ENCODE measurements around the gene IMMT. TPM values are rescaled to one million over a fixed set of nuclear protein-coding genes. Genes with fewer than 3 reads are reported as not detected.

IMMT gene
- total RNA-seq, 1 experiment from 2014 or later: 112 TPM

DNA sequence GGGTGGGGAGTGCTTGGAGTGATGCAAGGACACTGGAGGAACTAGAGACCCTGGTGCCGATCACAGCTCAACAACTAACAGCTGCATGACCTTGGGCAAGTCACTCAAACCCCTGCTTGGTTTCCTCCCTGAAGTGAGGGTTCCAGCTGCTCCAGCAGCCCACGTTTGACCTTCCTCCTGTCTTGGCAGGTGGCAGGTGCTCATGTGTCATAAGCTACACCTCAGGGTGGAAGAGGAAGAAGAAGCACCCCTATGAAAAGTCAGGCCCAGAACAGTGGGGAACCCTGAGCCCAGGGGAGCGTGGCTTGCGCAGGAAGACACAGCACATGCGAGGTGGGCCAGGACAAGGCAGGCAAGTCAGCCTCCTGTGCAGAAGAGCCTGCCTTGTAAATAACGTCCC lies 46.3 kb upstream of the IMMT start:
- Mint-ChIP-seq H3K27ac (no peak overlapping the region), H3K27me3 (ENCODE audit: low read depth) (peaks cover 13% of the 10 kb centered on the region), H3K36me3 (ENCODE audit: insufficient read depth in 1 of 3, low read depth in 3 of 3) (no peaks in the 10 kb centered on the region; a peak in 1 of 7 replicates), H3K4me1 (peaks cover 0 to 4% of the 10 kb centered on the region in 2 experiments; a peak in 2 of 4 replicates), H3K4me3 (no peak overlapping the region), H3K9me3 (peaks cover 0 to 5% of the 10 kb centered on the region in 2 experiments; a peak in 2 of 5 replicates)
- no peak overlapping the region for H3K18ac ChIP-seq (ENCODE audit: insufficient read length, low read depth, low read length)
- no peak overlapping the region for H2BK5ac ChIP-seq (ENCODE audit: insufficient read length, low read length)
- no peaks in the 10 kb centered on the region for H3K23me2 ChIP-seq (ENCODE audit: insufficient read length, low read depth, low read length, poor library complexity, severe bottlenecking)
- H4K5ac ChIP-seq (ENCODE audit: insufficient read length, low read depth, low read length): no peak overlapping the region
- no peaks in the 10 kb centered on the region for H3K27me3 ChIP-seq (ENCODE audit: insufficient read depth, low read length)
- H3T11ph ChIP-seq (ENCODE audit: low read length): no peak overlapping the region
- no peak overlapping the region for H2BK15ac ChIP-seq (ENCODE audit: low read depth, low read length)
- H3K23ac ChIP-seq (ENCODE audit: insufficient read length, low read depth, low read length): no peak overlapping the region
- no peak overlapping the region for H3K14ac ChIP-seq (ENCODE audit: insufficient read depth, low read length)
- H3K79me2 ChIP-seq (ENCODE audit: insufficient read depth, low read length): no peaks in the 10 kb centered on the region
- no peak overlapping the region for H3K9ac ChIP-seq (ENCODE audit: extremely low read depth, insufficient read length, low read length)
- no peaks in the 10 kb centered on the region for H3K79me1 ChIP-seq (ENCODE audit: insufficient read depth, low read depth, low read length, poor library complexity, severe bottlenecking)
- no peak overlapping the region for H2BK12ac ChIP-seq (ENCODE audit: insufficient read length, low read depth, low read length)
- no peak overlapping the region for H3K27ac ChIP-seq (ENCODE audit: insufficient read length, low read depth, low read length)
- H3K4me2 ChIP-seq (ENCODE audit: insufficient read depth, insufficient read length, low read length): no peak overlapping the region
- H4K91ac ChIP-seq (ENCODE audit: insufficient read length, low read depth, low read length): no peak overlapping the region
- no peak overlapping the region for H4K8ac ChIP-seq (replicated peaks; ENCODE audit: insufficient read length, low read depth, low read length)
- DNase-seq: peak; percentile 9
- no peaks in the 10 kb centered on the region for H4K20me1 ChIP-seq (ENCODE audit: control insufficient read depth, insufficient read depth, insufficient read length)
- no peak overlapping the region for H2BK120ac ChIP-seq (ENCODE audit: low read depth, low read length, poor library complexity, severe bottlenecking)
- no peak for TF ChIP-seq CTCF (conservative IDR thresholded peaks at IDR 0.05)
- H3K9me3 ChIP-seq (ENCODE audit: control insufficient read depth, low read depth, low read length): no peaks in the 10 kb centered on the region
- no peaks in the 10 kb centered on the region for H3K4me1 ChIP-seq (ENCODE audit: insufficient read depth, low read length)
- no CpG with 5 or more reads among the region's 6 CpGs for WGBS (ENCODE audit: extremely low coverage, insufficient read length, low lambda C conversion rate)
- no peak overlapping the region for H2AFZ ChIP-seq (ENCODE audit: low read length)
- H2AK5ac ChIP-seq (ENCODE audit: insufficient read length, low read length): no peak overlapping the region
- H2BK20ac ChIP-seq (ENCODE audit: low read depth, low read length, poor library complexity, severe bottlenecking): no peak overlapping the region
- no peak overlapping the region for H3K4ac ChIP-seq (ENCODE audit: low read depth, low read length)
- H3K56ac ChIP-seq (ENCODE audit: insufficient read length, low read depth, low read length): no peak overlapping the region

All from H9 (cell line).